GM10248 (cell line): ENCODE measurements around the gene CDC20.

Experiments used
- CTCF ChIA-PET: fragments of 300-600 bp; sonication (Branson Sonifier 250); formaldehyde crosslinking; extraction: SDS; loops from one replicate; lab custom pipeline; 2021; ENCODE audit warnings: antibody characterized with exemption; lab: Yijun Ruan, JAX
- POLR2A ChIA-PET: fragments of 350-650 bp; sonication (Branson Sonifier 250); formaldehyde crosslinking; extraction: SDS; loops from one replicate; lab custom pipeline; 2020; ENCODE audit warnings: antibody characterized with exemption; lab: Yijun Ruan, JAX
- DNase-seq: peaks from one replicate; pipeline ENCODE4 v3.0.0; 2012; ENCODE audit errors: extremely low spot score
- CTCF ChIP-seq: IDR thresholded peaks from 2 replicates; pipeline ENCODE4 v1.5.1; 2012; ENCODE audit warnings: mild to moderate bottlenecking, low read depth; ENCODE audit errors: extremely low read depth, missing control alignments, control extremely low read depth

CDC20 gene

GRCh38 chr1:43314233-43314632 is 44.5 kb upstream of the CDC20 start:
- ChIA-PET CTCF (no interaction called here), POLR2A (no interaction called here)
- no peak for DNase-seq
- no peak for TF ChIP-seq CTCF

- no peak for DNase-seq
- POLR2A ChIA-PET, result no interaction called here
- TF ChIP-seq CTCF, result no peak
- CTCF ChIA-PET, result no interaction called here
Observed at GRCh38 chr1:43315481-43315880, 43.3 kb upstream of the CDC20 start.

GRCh38 chr1:43315963-43316737 is 42.6 kb upstream of the CDC20 start:
- no peak for DNase-seq
- TF ChIP-seq CTCF, result no peak
- ChIA-PET CTCF (no interaction called here), POLR2A (no interaction called here)

GRCh38 chr1:43316738-43317520 is 41.9 kb upstream of the CDC20 start:
- no peak for TF ChIP-seq CTCF
- POLR2A ChIA-PET, result no interaction called here
- CTCF ChIA-PET, result no interaction called here
- no peak for DNase-seq

- POLR2A ChIA-PET, result no interaction called here
- CTCF ChIA-PET, result no interaction called here
Observed at GRCh38 chr1:43317817-43318471, 40.8 kb upstream of the CDC20 start.

GRCh38 chr1:43318831-43319230 is 40.0 kb upstream of the CDC20 start:
- POLR2A ChIA-PET, result no interaction called here
- CTCF ChIA-PET, result no interaction called here
- TF ChIP-seq CTCF, result no peak
- DNase-seq, result no peak

More at GRCh38 chr1:43317817-43318471, 40.8 kb upstream of the CDC20 start:
- DNase-seq, result no peak
- TF ChIP-seq CTCF, result no peak
